Fibroblast of skin of right biceps (primary cell): ENCODE results near the gene CYP51A1.
A peak's percentile ranks its signal among the peaks of the same experiment; 100 is the strongest.
"Not testable (repeated sequence)": the region's sequence is repeated elsewhere in the genome, so short reads cannot be mapped to it uniquely, and the experiment has no call there.

Source experiments
- DNase-seq: peaks from one replicate; pipeline ENCODE4 v3.0.0-alpha.2; 2013

CYP51A1 gene

GRCh38 chr7:92134271-92135051 lies at the start of gene CYP51A1:
TSS of gene CYP51A1 (minus strand) at chr7:92134477. CDS start at chr7:92134364, 113 bp downstream.
- peak; percentile 94 for DNase-seq

- peak; percentile 82 for DNase-seq
These were observed 44.9 kb upstream of the CYP51A1 start, which contains the start of gene LRRD1 for GRCh38 chr7:92178928-92179924. TSS of gene LRRD1 (minus strand) at chr7:92179142. CDS start at chr7:92165202, 13,940 bp downstream.

GRCh38 chr7:92177362-92177761 lies 43.1 kb upstream of the CYP51A1 start:
- DNase-seq: peak; percentile 90

GRCh38 chr7:92169529-92169928 lies 35.3 kb upstream of the CYP51A1 start:
- DNase-seq: not testable (repeated sequence)

- DNase-seq: no peak
These were observed 27.0 kb upstream of the CYP51A1 start for GRCh38 chr7:92161271-92161670.

GRCh38 chr7:92158660-92159575 lies 24.6 kb upstream of the CYP51A1 start:
- DNase-seq: peak; percentile 94

- DNase-seq: no peak
These were observed 22.7 kb upstream of the CYP51A1 start for GRCh38 chr7:92156990-92157389.

GRCh38 chr7:92155108-92155739 lies 20.9 kb upstream of the CYP51A1 start:
- no peak for DNase-seq

GRCh38 chr7:92150450-92151017 lies 16.3 kb upstream of the CYP51A1 start:
- no peak for DNase-seq

GRCh38 chr7:92149736-92150239 lies 15.5 kb upstream of the CYP51A1 start:
- DNase-seq: no peak

- not testable (repeated sequence) for DNase-seq
These were observed 9.1 kb upstream of the CYP51A1 start for GRCh38 chr7:92143192-92143880.

- not testable (repeated sequence) for DNase-seq
These were observed 8.5 kb upstream of the CYP51A1 start for GRCh38 chr7:92142791-92143190.

GRCh38 chr7:92141161-92141560 lies 6.9 kb upstream of the CYP51A1 start:
- no peak for DNase-seq

GRCh38 chr7:92137557-92137956 lies 3.3 kb upstream of the CYP51A1 start:
- DNase-seq: no peak

- peak; percentile 37 for DNase-seq
These were observed 994 bp upstream of the CYP51A1 start for GRCh38 chr7:92135052-92135889.

- peak; percentile 67 for DNase-seq
These were observed 473 bp downstream of the CYP51A1 start for GRCh38 chr7:92133737-92134270.

GRCh38 chr7:92133133-92133736 lies 1.0 kb downstream of the CYP51A1 start:
- no peak for DNase-seq

GRCh38 chr7:92131764-92132330 lies 2.4 kb downstream of the CYP51A1 start:
- DNase-seq: no peak

GRCh38 chr7:92131093-92131492 lies 3.2 kb downstream of the CYP51A1 start:
- no peak for DNase-seq
